ENCODE data around the gene THBD.

Gene THBD

DNA sequence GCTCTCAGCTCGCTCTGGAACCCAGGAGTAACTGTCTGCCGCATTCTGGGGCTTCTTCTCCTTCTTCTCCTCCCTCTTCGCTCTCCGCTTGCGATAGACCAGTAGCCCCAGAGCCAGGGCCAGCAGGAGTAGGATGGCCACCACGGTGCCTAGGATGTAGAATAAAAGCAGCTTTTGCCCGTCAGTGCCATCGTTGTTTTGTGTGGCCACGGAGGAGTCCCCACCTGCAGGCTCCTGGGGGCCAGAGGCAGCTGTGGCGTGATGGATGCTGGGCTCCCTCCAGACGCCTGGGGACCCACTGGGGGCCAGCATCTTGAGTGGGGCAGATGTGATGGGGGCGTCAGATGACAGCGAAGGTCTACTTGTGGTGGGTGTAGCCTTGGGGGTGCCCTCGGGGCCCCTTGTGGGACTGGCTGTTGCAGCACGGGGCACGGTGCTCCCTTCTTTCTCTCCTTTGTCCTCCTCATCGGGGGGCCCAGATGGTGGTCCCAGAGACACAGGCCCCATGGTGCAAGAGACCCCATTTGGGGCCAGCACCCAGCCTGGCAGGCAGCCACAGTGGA is 34.9 kb upstream of the THBD start:
- DNase-seq (ENCODE audit: low read depth in 2 of 2): no peak

- DNase-seq (ENCODE audit: low read depth in 2 of 2): no peak
These were observed 34.2 kb upstream of the THBD start for GRCh38 chr20:23083553-23084220.

DNA sequence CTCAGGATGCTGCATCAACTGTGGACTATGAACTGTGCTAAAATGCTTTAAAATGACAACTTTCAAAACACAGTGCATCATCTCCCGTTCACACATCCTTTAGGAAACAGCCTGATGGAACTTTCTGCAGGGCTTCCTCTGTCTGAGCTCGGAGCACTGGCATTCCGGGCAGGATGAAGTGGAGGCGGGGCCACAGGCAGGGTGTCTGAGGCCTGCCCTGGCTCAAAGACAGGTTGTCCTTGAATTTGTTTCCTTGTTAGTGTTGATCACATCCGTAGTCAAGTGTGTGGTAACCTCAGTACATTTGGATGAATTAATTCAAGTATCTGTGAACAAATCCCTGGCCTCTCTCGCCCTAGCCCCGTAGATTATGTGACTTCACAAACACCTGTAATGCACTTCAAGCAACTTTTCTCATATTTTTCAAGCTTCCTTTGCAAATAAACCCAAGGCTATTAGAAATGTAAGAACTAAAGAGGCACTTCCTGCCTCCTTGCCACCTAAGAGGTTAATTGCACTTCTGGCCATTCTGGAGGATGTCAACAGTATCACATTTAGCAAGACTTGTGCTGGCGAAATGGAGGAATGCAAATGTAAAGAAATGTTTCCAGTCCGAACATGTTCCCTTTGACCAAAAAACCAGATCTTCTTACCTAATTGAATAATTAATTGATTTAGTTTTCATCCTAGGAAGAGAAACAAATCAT is 33.5 kb upstream of the THBD start:
- DNase-seq (ENCODE audit: low read depth in 2 of 2): no peak

GRCh38 chr20:23081263-23081819 is 31.9 kb upstream of the THBD start:
- no peak for DNase-seq (ENCODE audit: low read depth in 2 of 2)

- no peak for DNase-seq (ENCODE audit: low read depth in 2 of 2)
These were observed 31.0 kb upstream of the THBD start for GRCh38 chr20:23080521-23080920.

DNA sequence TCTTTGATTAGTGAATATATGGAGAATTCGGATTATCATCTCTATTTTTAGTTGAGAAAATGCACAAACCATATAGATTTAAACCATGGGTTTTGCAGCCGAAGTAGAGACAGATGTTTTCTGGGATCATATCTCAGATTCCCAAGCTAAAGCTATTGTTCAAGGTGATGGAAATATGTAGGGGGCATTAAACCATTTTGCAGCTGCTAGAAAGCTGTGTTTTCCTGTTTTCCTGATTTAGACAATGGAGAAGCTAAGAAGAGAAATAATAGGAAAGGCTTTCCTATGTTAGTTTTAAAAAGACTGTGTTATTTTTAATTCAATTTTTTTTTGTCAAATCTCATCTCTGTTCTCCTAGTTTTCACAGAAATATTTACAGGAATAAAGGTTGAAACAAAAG is 30.5 kb upstream of the THBD start:
- DNase-seq (ENCODE audit: low read depth in 2 of 2): no peak

- no peak for DNase-seq (ENCODE audit: low read depth in 2 of 2)
These were observed 29.5 kb upstream of the THBD start for GRCh38 chr20:23079016-23079351.

GRCh38 chr20:23078351-23079015 is 29.0 kb upstream of the THBD start:
- no peak for DNase-seq (ENCODE audit: low read depth in 2 of 2)

- DNase-seq (ENCODE audit: low read depth in 2 of 2): no peak
These were observed 27.8 kb upstream of the THBD start for GRCh38 chr20:23077277-23077676.

DNA sequence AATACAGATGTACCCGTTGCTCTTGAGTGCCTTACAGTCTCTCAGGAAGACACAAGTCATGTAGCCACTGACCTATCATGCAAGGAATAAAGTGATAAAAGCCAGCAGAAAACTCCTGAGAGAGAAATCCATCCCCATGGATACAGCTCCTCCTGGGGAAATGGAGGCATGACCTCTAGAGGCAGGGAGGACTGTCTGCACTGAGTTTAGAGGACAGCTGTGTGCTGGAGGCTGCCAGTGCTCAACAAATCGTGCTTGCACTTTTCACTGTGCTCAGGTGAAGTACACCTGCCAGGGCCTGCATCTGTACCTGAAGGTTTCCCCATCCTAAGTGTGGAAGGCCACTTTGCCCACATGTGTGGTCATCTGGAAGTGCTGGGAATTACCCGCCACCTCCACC is 24.6 kb upstream of the THBD start:
- DNase-seq (ENCODE audit: low read depth in 2 of 2): no peak

DNA sequence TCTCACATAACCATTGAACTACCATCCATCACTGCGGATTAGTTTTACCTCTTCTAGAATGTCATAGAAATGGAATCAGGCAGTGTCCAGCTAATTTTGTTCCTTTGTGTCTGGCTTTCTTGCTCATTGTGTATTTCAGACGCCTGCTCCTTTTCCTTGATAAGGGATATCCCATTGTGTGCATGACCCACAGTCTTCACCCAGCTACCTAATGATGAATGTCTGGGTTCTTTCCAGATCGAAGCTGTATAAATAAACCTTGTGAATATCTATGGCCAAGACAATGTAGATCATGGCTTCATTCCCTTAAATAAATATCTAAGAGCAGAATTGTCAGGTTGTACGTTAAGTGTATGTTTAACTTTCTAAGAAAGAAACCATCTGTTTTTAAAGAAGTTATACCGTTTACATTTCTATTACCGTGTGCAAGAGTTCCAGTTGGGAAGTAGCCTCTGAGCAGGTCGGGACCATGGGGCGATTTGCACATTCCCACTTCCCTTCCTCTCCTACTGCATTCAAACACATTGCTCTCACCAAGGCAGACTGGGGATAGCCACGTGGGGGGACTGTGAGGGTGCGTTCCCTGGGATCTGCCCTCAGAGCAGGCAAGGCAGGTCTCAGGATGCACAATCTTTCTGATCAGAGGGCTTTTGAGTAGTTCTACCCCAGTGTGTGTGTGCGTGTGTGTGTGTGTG is 23.6 kb upstream of the THBD start:
- DNase-seq (ENCODE audit: low read depth in 2 of 2): no peak

GRCh38 chr20:23071996-23072395 is 22.5 kb upstream of the THBD start:
- DNase-seq (ENCODE audit: low read depth in 2 of 2): no peak

DNA sequence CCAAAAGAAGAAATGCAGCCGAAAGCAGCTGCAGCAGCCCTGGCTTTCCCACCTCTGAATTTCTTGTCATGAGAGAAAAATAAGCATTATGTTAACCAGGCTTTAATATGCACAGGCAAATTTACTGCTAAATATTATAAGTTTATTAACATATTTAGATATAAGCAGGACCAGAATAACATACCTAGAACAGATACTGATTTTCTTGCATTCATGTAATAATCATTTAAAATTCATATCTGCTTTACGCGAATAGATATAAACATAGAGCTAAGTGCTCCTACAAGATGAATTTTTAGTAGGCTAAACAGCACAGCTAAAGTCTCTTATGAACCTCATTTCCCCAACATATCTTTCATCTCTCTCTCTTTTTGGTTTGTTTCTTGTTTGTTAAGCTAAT is 21.9 kb upstream of the THBD start:
- DNase-seq (ENCODE audit: low read depth in 2 of 2): no peak

DNA sequence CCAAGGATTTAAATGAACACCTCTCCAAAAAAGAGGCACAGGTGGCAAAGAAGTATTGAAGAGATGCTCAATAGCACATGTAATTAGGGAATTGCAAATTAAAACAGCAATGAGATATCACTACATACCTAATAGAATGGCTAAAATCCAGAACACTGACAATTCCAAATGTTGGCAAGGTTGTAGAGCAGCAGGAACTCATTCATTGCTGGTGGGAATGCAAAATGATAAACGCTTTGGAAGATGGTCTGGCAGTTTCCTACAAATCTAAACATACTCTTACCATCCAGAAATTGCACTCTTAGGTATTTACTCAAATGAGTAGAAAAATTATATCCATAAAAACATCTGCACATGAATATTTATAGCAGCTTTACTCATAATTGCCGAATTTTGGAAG is 19.6 kb upstream of the THBD start:
- no peak for DNase-seq (ENCODE audit: low read depth in 2 of 2)

DNA sequence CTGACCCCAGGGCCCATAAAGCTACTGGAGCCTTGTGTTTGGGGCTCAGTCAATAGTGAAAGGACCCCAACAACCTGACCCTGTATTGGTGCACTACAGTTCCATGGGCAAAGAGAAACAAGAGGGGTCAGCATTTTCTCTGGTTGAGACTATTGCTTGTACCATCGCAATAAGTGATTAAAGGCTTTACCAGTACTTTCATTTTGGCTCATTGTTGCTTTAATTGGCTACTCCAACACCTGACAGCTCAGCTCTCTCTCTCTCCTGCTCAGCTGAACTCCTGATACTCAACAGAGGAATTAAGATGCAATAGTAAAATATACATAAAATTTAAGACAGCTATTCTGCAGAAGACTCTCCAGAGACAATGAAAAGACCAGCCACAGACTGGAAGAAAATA is 18.8 kb upstream of the THBD start:
- DNase-seq (ENCODE audit: low read depth in 2 of 2): no peak

- no peak for DNase-seq (ENCODE audit: low read depth in 2 of 2)
These were observed 17.3 kb upstream of the THBD start for GRCh38 chr20:23066772-23067171.

- no peak for DNase-seq (ENCODE audit: low read depth in 2 of 2)
These were observed 16.1 kb upstream of the THBD start for GRCh38 chr20:23065266-23066201.

DNA sequence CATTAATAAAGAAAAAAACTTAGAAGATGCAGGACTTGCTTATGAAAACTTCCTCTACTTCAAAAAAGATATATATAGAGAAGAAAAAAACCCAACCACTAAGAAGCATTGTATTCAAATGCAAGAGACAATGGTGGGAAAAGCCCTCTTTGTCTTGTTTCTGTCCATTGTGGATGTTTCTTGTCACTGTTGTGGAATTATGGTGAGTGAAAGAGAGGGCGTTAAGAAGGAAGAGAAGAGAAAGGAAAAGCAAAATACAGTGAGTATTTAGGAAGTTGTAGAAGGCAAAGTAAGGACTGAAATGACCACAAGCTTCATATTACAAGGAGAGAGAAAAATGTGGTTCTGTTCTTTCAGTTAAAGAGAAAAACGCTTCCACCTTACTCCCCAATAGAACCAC is 14.1 kb upstream of the THBD start:
- no peak for DNase-seq (ENCODE audit: low read depth in 2 of 2)

DNA sequence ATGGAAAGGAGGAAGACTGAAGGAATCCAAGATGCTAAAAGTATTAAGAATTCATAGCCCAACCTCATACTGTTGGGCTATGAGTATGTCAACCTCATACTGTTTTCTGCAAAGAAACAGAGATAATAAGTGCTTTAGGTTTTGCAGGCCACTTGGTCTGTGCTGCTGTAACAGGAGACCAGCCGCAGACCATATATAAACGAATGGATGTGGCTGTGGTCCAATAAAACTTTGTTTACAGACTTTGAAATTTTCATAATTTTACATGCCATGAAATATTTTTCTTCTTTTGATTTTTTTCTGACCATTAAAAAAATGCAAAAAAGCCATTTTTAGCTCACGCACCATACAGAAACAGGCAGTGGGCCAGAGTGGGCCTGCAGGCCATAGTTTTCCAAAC is 13.7 kb upstream of the THBD start:
- DNase-seq (ENCODE audit: low read depth in 2 of 2): no peak

GRCh38 chr20:23062632-23063031 is 13.2 kb upstream of the THBD start:
- DNase-seq (ENCODE audit: low read depth in 2 of 2): no peak

All from stimulated activated CD8-positive, alpha-beta memory T cell treated with anti-CD3 and anti-CD28 coated beads, Interleukin-15, amount 100 ng/mL, for 4 hours (primary cell).